Common myeloid progenitor, CD34-positive (primary cell): ENCODE results near the gene ZAR1.

Experiments
- CTCF ChIA-PET: fragments of 350-600 bp; sonication (Branson Sonifier 250); formaldehyde crosslinking; loops from one replicate; lab custom pipeline; 2021; ENCODE audit warnings: antibody characterized with exemption; lab: Charles Lee
- POLR2A ChIA-PET: fragments of 350-600 bp; sonication (Branson Sonifier 250); formaldehyde crosslinking; loops from one replicate; lab custom pipeline; 2021; ENCODE audit warnings: antibody characterized with exemption; lab: Charles Lee
- DNase-seq, 3 donors: peaks; one replicate each; pipeline versions ENCODE4 v3.0.0 to v3.0.0-alpha.2; 2013
- H3K27ac ChIP-seq, 2 experiments: 1 replicate in 1 of 2; 2 replicates in 1 of 2; pipeline ENCODE4 v1.7.0; 2013; ENCODE audit warnings: inconsistent platforms in 2 of 2, low read length in 2 of 2, mild to moderate bottlenecking in 2 of 2, low read depth in 1 of 2, moderate library complexity in 1 of 2; ENCODE audit not compliant: severe bottlenecking in 2 of 2, insufficient read depth in 1 of 2, poor library complexity in 1 of 2
- H3K27me3 ChIP-seq, 5 experiments: replicated peaks in 2 of 5; 1 replicate in 3 of 5; 2 replicates in 2 of 5; pipeline versions ENCODE4 v1.6.1 to v1.7.0; 2013; ENCODE audit warnings: low read length in 4 of 5, mild to moderate bottlenecking in 2 of 5, moderate library complexity in 2 of 5, inconsistent platforms in 1 of 5; ENCODE audit not compliant: insufficient read depth in 5 of 5, control insufficient read depth in 4 of 5
- H3K36me3 ChIP-seq, 4 experiments: 1 replicate in 2 of 4; 2 replicates in 2 of 4; pipeline versions ENCODE4 v1.6.1 to v1.7.0; 2013; ENCODE audit warnings: low read length in 3 of 4, control low read depth in 1 of 4, mild to moderate bottlenecking in 1 of 4; ENCODE audit not compliant: control insufficient read depth in 4 of 4, insufficient read depth in 4 of 4
- H3K4me1 ChIP-seq, 4 experiments: 1 replicate in 3 of 4; 2 replicates in 1 of 4; pipeline versions ENCODE4 v1.6.1 to v1.7.1; 2013; ENCODE audit warnings: low read length in 3 of 4, mild to moderate bottlenecking in 3 of 4, control low read depth in 1 of 4, inconsistent platforms in 1 of 4, moderate library complexity in 1 of 4; ENCODE audit not compliant: control insufficient read depth in 4 of 4, insufficient read depth in 4 of 4; ENCODE audit errors: control extremely low read depth in 1 of 4
- H3K4me3 ChIP-seq, 7 experiments: 1 replicate in 4 of 7; 2 replicates in 3 of 7; pipeline versions ENCODE4 v1.5.1 to v1.7.0; 2013; ENCODE audit warnings: mild to moderate bottlenecking in 7 of 7, low read length in 6 of 7, moderate library complexity in 6 of 7, inconsistent platforms in 2 of 7, low read depth in 2 of 7, control low read depth in 1 of 7; ENCODE audit not compliant: insufficient read depth in 4 of 7, control insufficient read depth in 1 of 7; ENCODE audit errors: extremely low read depth in 1 of 7
- H3K9me3 ChIP-seq, 5 experiments: 1 replicate in 4 of 5; 2 replicates in 1 of 5; pipeline versions ENCODE4 v1.6.1 to v1.7.1; 2013; ENCODE audit warnings: low read length in 4 of 5, mild to moderate bottlenecking in 2 of 5, inconsistent platforms in 1 of 5, low read depth in 1 of 5, moderate library complexity in 1 of 5; ENCODE audit not compliant: control insufficient read depth in 4 of 5, insufficient read depth in 2 of 5; ENCODE audit errors: control extremely low read depth in 1 of 5
- WGBS: methylation state at CpG from one replicate; pipeline ENCODE4 v1.1.5; 2013; ENCODE audit not compliant: insufficient coverage; 5-methylcytosine and 5-hydroxymethylcytosine counted together

The ZAR1 gene

DNA sequence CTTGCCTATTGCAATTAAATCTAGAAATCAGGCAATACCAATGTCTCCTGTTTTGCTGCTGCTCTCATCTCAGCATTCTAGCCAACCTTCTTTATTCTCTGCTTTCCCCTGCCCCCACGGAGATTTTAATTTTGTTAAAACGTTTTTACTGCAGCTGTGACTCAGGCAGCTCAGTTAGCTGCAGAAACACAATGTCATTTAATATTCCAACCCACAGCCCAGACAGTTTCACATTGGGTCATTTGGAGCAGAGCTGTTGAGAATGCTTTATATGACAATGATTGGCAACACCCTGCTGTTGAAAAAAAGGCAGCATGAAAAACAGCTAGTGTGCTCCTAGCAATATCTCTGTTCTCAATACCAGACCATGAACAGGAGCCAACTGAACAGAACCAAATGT is 19.5 kb upstream of the ZAR1 start:
- Histone ChIP-seq H3K27me3 (no peaks in the 10 kb centered on the region), H3K4me3 (no peak overlapping the region), H3K27ac (no peak overlapping the region), H3K36me3 (no peaks in the 10 kb centered on the region), H3K9me3 (no peaks in the 10 kb centered on the region), H3K4me1 (no peaks in the 10 kb centered on the region)
- no peak for DNase-seq
- CTCF ChIA-PET = no interaction called here
- WGBS = 50% methylated on average over 2 of the region's 2 CpGs
- POLR2A ChIA-PET = no interaction called here

DNA sequence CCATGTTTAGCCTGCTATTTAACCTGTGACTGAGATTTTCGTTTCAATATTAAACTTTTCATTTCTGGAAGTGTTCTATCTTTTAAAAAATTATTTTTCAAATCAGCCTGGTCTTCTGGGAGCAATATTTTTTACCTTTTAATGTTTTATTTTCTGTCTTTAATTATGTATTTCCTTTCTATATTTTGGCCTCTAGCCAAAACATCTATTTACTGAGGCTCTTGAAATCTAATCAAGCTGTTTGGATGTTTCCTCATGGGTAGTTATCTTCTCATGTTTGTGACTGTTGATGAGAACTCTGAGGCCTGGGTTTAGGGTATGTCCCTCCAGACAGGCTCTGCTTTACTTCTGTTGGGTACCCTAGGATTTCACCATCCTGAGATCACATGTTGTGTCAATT is 17.3 kb upstream of the ZAR1 start:
- CTCF ChIA-PET = no interaction called here
- Histone ChIP-seq H3K4me1 (no peaks in the 10 kb centered on the region), H3K4me3 (no peak overlapping the region), H3K27ac (no peak overlapping the region), H3K27me3 (peaks cover 0 to 2% (median 0%) of the 10 kb centered on the region in 5 experiments), H3K9me3 (no peaks in the 10 kb centered on the region), H3K36me3 (no peaks in the 10 kb centered on the region)
- no peak for DNase-seq
- WGBS = no CpG with 5 or more reads among the region's 1 CpG
- POLR2A ChIA-PET = no interaction called here

DNA sequence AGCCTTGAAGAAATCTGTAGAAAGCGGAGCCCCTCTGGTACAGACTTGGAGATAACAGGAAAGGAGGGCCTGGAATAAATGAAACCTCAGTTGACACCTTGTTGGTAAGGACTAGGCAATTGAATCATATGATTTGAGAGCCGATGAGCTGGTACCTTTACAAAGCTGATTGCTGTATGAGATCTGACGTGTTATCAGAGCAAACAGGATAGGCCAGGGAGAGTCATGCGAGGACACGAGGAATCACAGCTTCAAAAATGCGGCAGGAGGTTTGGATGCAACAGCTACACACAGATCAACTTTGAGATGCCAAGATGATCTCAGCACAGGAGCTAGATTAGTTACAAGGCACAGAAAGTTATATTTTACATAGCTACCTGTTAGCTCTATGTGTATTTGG is 14.3 kb upstream of the ZAR1 start:
- no peak for DNase-seq
- Histone ChIP-seq H3K36me3 (no peaks in the 10 kb centered on the region), H3K4me1 (no peaks in the 10 kb centered on the region), H3K27me3 (peaks cover 0 to 8% (median 4%) of the 10 kb centered on the region in 5 experiments), H3K27ac (no peak overlapping the region), H3K4me3 (no peak overlapping the region), H3K9me3 (no peaks in the 10 kb centered on the region)
- 97% methylated on average over 6 of the region's 6 CpGs for WGBS
- ChIA-PET POLR2A (no interaction called here), CTCF (interaction anchor here (0.6 to 1.4 kb wide), 2 partner anchors 12 to 29 kb away, joined by 3 to 4 read pairs; no protein-coding TSS in a partner anchor)

DNA sequence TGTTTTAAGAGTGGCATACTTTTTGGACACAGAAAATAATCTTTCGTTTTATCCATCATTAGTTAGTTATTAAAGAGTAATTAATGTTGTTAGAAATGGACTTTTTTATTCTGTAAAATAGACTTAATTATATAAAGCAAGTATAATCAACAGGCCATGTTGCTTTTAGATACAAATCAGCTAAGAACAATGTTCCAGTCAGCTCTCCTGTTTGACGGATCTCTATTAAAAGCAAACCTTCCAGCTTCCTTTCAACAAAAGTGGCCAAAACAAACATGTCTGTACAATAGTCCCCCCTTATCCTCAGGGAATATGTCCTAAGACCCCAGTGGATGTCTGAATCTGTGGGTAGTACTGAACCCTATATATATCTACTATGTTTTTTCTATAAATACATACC is 11.8 kb upstream of the ZAR1 start:
- no peak for DNase-seq
- Histone ChIP-seq H3K4me3 (no peak overlapping the region), H3K4me1 (peaks cover 0 to 5% (median under 1%) of the 10 kb centered on the region in 4 experiments), H3K27me3 (peaks cover 2 to 30% (median 24%) of the 10 kb centered on the region in 5 experiments), H3K9me3 (no peaks in the 10 kb centered on the region), H3K36me3 (no peaks in the 10 kb centered on the region), H3K27ac (no peak overlapping the region)
- POLR2A ChIA-PET = no interaction called here
- 100% methylated on average over 1 of the region's 2 CpGs for WGBS
- CTCF ChIA-PET = no interaction called here

DNA sequence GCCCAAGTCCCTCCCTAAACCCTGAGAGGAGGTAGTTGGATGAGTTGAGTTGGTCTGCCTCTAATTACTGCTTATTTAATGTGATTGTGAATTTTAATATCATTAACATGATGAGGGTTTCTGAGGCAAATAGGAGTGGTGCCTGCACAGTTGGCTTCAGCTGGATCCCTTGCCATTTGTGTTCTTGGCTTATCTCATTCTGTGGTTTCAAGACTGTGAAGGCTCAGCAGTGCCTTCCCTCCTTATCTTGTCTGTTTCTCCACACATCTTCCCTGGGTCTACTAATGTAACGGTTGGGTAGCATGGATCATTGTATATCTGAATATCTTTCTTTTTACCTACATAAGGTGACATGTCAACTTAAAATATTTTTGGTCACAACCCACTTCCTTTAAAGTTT is 8.5 kb upstream of the ZAR1 start:
- no CpG with 5 or more reads among the region's 1 CpG for WGBS
- Histone ChIP-seq H3K27ac (no peak overlapping the region), H3K9me3 (peaks cover 0 to 8% (median 0%) of the 10 kb centered on the region in 5 experiments), H3K36me3 (no peaks in the 10 kb centered on the region), H3K27me3 (peaks cover 20 to 62% (median 39%) of the 10 kb centered on the region in 5 experiments), H3K4me1 (peaks cover 0 to 22% (median 11%) of the 10 kb centered on the region in 4 experiments), H3K4me3 (no peak overlapping the region)
- ChIA-PET POLR2A (no interaction called here), CTCF (interaction anchor here (1.0 to 1.3 kb wide), 3 partner anchors 18 to 35 kb away, joined by 3 to 4 read pairs (median 3); no protein-coding TSS in a partner anchor)
- DNase-seq = peak in 1 of 3 donors; percentile 38

DNA sequence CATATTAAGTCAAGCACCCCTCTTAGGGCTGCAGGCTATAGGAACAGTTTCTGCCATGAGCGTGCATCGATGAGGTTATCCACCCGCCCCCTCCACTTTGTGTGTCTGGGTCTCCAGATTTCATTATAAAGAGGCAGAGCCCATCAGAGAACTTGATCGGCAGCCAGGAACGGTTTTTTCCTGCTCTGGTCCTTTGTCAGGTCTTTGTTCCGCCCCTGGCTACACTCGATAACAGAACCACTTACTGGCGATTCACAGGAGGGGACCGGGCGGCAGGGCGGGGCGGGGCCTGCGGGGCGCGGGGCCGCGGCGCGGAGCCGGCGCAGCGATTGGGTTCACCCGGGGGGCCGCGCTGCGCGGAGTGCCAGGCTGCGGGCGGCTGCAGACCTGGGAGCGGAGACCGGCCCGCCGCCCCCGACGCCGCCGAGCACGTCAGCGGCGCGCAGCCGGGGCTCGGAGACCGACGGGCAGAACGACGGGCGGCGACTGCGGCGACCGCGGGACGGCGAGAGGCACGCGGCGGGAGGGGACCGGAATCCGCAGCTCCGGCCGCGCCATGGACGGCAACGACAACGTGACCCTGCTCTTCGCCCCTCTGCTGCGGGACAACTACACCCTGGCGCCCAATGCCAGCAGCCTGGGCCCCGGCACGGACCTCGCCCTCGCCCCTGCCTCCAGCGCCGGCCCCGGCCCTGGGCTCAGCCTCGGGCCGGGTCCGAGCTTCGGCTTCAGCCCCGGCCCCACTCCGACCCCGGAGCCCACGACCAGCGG is 6.9 kb upstream of the ZAR1 start, which contains the start of gene SLC10A4:
SLC10A4 (plus strand) TSS at position 338 of the 771 bp plus-strand sequence; CDS start at position 557, 219 bp downstream.
- POLR2A ChIA-PET = no interaction called here
- Histone ChIP-seq H3K4me1 (peaks cover 0 to 22% (median 11%) of the 10 kb centered on the region in 4 experiments), H3K9me3 (peaks cover 0 to 8% (median 0%) of the 10 kb centered on the region in 5 experiments), H3K27me3 (peaks cover 25 to 77% (median 38%) of the 10 kb centered on the region in 5 experiments), H3K27ac (no peak within 1 kb of the TSS), H3K36me3 (no peaks in the 10 kb centered on the region), H3K4me3 (peak within 1 kb of the TSS in 6 of 7 experiments; percentile 26 to 61 (median 54))
- peak; percentile 45 to 67 (median 50) for DNase-seq
- under 1% methylated on average over 66 of the region's 85 CpGs for WGBS
- CTCF ChIA-PET = interaction anchor here (1.1 kb wide), 1 partner anchor 37 kb away, joined by 4 read pairs; no protein-coding TSS in a partner anchor
